Right cardiac atrium (tissue), 5 donors: ENCODE measurements around the gene CWC25. TPM values are rescaled to one million over a fixed set of nuclear protein-coding genes. Genes with fewer than 3 reads are reported as not detected.

ENCODE experiments used
- ATAC-seq, 2 donors: fragments of 200-7000 bp; cut with Tn5 transposase; one replicate each; pipeline versions ENCODE4 v1.8.0 to v1.9.1; 2020; ENCODE audit warnings: moderate library complexity in 2 of 2, mild to moderate bottlenecking in 1 of 2
- DNase-seq, 3 donors: peaks; one replicate each; pipeline ENCODE4 v3.0.0-alpha.2; 2020
- H3K27ac ChIP-seq: one replicate; pipeline ENCODE4 v1.5.1; 2013; ENCODE audit warnings: mild to moderate bottlenecking, low read length, control low read depth, moderate library complexity
- H3K27me3 ChIP-seq: one replicate; pipeline ENCODE4 v1.6.1; 2013; ENCODE audit not compliant: control insufficient read depth, insufficient read depth
- H3K4me1 ChIP-seq: one replicate; pipeline ENCODE4 v1.6.1; 2013; ENCODE audit warnings: low read length; ENCODE audit not compliant: control insufficient read depth, insufficient read depth
- H3K4me3 ChIP-seq: one replicate; pipeline ENCODE4 v1.5.1; 2013; ENCODE audit warnings: low read length, control low read depth
- H3K9me3 ChIP-seq: one replicate; pipeline ENCODE4 v1.6.1; 2013; ENCODE audit warnings: low read length; ENCODE audit not compliant: control insufficient read depth
- WGBS: extraction: QIAGEN DNeasy Blood & Tissue Kit; methylation state at CpG from one replicate; pipeline ENCODE4 v1.1.7; 2013; 5-methylcytosine and 5-hydroxymethylcytosine counted together
- intact Hi-C, 4 donors: fragments of 100-400 bp; cut with DNase I; formaldehyde crosslinking; loops; one replicate each; pipeline versions ENCODE4 v1.11.0 to v1.14.0; 2022 to 2023
- microRNA-seq, 2 donors: library from miRNA; unstranded; fragments of <30 nt; microRNA quantifications; one replicate each; pipeline ENCODE4 v1.2.0, GENCODE V29; 2020 to 2021
- polyA plus RNA-seq: library from polyadenylated mRNA; stranded (reverse); fragments of 200-250 nt; gene quantifications from one replicate; pipeline ENCODE4 v1.2.3, GENCODE V29; 2013
- total RNA-seq, 4 donors: library from RNA; stranded (reverse); fragmentation: NEBNext Ultra II Directional; extraction: Animal tissue kit (Norgen Biotek cat#: 25700); gene quantifications; one replicate each; pipeline ENCODE4 v1.2.1, GENCODE V29; 2021
- donor health status: healthy with polysubstance abuse.
- donor health status: DM: no; HTN: yes; CAD: no.
- donor health status: DM: no; HTN: no; CAD: no.
- donor health status: DM: no; HTN: yes; CAD: no; lungs with severe emphysema.
- donor health status: DM: yes; HTN: yes; CAD: no.

Gene CWC25
- total and polyA plus RNA-seq, 5 donors: 8.8 to 11.5 (median 11.0) TPM

- ATAC-seq (no peak), DNase-seq (peak in 1 of 3 donors; percentile 24)
- Histone ChIP-seq H3K9me3 (no peaks in the 10 kb centered on the region), H3K27ac (peak overlapping the region; percentile 32), H3K4me1 (peaks cover 2% of the 10 kb centered on the region), H3K4me3 (peak overlapping the region; percentile 57), H3K27me3 (no peaks in the 10 kb centered on the region)
- 4% methylated on average over 10 of the region's 10 CpGs for WGBS
- intact Hi-C loops: no loop called here
Measured at GRCh38 chr17:38751144-38751807, 73.8 kb downstream of the CWC25 start.

Small RNAs within 50 kb of the gene (microRNA-seq; reads per million reads assigned to microRNA genes)
- gene MIR4727: 1.1 to 3.4 reads per million in 2 donors

Other genes starting within 250 kb of the CWC25 start
- 1 to 10 TPM in 3 of 4 donors, under 1 TPM in 1; 0.89 to 4.8 (median 3.0) TPM for gene SRCIN1, start 219.4 kb downstream of the CWC25 start, total RNA-seq
- 2.6 TPM for gene SRCIN1, start 219.4 kb downstream of the CWC25 start, polyA plus RNA-seq
- gene EPOP, start 150.4 kb downstream of the CWC25 start, total RNA-seq: 1 to 10 TPM in 3 of 4 donors, under 1 TPM in 1; 0.91 to 2.9 (median 1.7) TPM
- 2.1 TPM for gene EPOP, start 150.4 kb downstream of the CWC25 start, polyA plus RNA-seq
- 100 to 1,000 TPM in 2 of 4 donors, 10 to 100 TPM in 2; 80.7 to 108 (median 94.2) TPM for gene MLLT6, start 120.0 kb downstream of the CWC25 start, total RNA-seq
- gene MLLT6, start 120.0 kb downstream of the CWC25 start, polyA plus RNA-seq: 81.2 TPM
- gene CISD3, start 95.0 kb downstream of the CWC25 start, total RNA-seq: 10 to 100 TPM; 43.7 to 74.6 (median 67.9) TPM
- 78.1 TPM for gene CISD3, start 95.0 kb downstream of the CWC25 start, polyA plus RNA-seq
- gene PCGF2, start 77.0 kb downstream of the CWC25 start, total RNA-seq: 10 to 100 TPM; 28.2 to 48.4 (median 34.7) TPM
- gene PCGF2, start 77.0 kb downstream of the CWC25 start, polyA plus RNA-seq: 34.3 TPM
- gene PSMB3, start 72.6 kb downstream of the CWC25 start, total RNA-seq: 100 to 1,000 TPM; 134 to 167 (median 146) TPM
- gene PSMB3, start 72.6 kb downstream of the CWC25 start, polyA plus RNA-seq: 247 TPM
- 10 to 100 TPM; 39.2 to 50.0 (median 46.2) TPM for gene PIP4K2B, start 25.8 kb downstream of the CWC25 start, total RNA-seq
- gene PIP4K2B, start 25.8 kb downstream of the CWC25 start, polyA plus RNA-seq: 28.2 TPM
- gene RPL23, start 28.4 kb upstream of the CWC25 start, total RNA-seq: 100 to 1,000 TPM; 830 to 995 (median 880) TPM
- gene RPL23, start 28.4 kb upstream of the CWC25 start, polyA plus RNA-seq: 1,847 TPM
- gene LASP1, start 44.7 kb upstream of the CWC25 start, total RNA-seq: 10 to 100 TPM; 29.2 to 39.6 (median 35.8) TPM
- gene LASP1, start 44.7 kb upstream of the CWC25 start, polyA plus RNA-seq: 23.8 TPM
- not detected for gene FBXO47, start 142.1 kb upstream of the CWC25 start, total RNA-seq
- gene FBXO47, start 142.1 kb upstream of the CWC25 start, polyA plus RNA-seq: not detected